Measurements from ENCODE around the gene LIN52. TPM values are rescaled to one million over a fixed set of nuclear protein-coding genes. Genes with fewer than 3 reads are reported as not detected.
A peak's percentile ranks its signal among the peaks of the same experiment; 100 is the strongest.

LIN52 gene, protein sequence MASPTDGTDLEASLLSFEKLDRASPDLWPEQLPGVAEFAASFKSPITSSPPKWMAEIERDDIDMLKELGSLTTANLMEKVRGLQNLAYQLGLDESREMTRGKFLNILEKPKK
- total RNA-seq = 14.0 TPM

DNA sequence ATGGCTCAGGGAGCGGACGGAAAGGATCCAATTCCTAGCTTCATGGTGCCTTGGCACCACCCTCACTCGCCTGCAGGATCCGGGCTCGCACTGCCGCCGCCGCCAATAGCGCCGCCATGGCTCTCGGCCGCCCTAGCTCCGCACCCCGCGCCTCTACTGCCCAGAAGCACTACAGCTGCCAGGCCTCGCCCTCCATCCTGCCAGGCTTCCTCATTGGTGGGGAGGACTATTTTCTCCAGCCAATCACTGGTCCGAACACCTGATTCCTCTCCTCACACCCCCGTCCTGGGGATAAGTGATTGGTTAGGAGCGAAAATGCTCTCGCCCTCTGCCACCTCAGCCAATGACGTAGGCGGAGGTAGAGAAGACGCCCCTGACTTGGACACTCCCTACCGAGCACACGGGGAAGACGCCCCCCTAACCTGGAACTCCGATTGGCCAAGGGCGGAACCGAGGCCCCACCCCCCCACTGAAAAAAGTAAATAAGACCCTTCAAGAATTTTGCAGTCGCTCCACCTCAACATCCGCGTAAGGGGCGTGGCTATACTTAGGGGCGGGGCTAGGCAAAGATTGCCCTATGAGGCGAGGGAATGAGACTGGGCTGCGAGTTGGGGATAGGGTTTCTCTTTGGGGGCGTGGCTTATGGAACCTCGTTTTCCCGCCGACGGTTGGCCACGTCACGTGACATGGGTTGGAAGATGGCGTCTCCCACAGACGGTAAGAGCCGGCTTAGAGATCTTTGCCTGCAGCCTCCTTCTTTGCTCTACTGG is at the start of gene LIN52, which contains the start of gene ALDH6A1:
LIN52 (plus strand) TSS at position 680 of the 770 bp plus-strand sequence; CDS start at position 699, 19 bp downstream.
ALDH6A1 (minus strand) TSS at position 177 of the 770 bp plus-strand sequence; CDS start at position 118, 59 bp downstream.
- DNase-seq (ENCODE audit: low spot score) = peak; percentile 100

DNA sequence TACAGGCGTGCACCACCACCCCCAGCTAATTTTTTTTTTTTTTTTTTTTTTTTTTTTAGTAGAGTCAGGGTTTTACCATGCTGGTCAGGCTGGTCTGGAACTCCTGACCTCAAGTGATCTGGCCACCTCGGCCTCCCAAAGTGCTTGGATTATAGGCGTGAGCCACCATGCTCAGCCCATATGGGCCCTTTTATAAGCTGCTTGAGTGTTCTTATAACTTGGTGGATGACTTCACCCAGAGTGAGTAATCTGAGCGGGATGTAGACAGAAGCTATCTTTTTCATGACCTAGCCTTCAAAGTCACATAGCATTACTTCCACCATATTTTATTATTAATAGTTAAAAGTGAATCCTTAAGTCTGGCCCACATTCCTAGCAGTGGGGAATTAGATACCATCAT is 49.2 kb upstream of the LIN52 start:
- no peak for DNase-seq (ENCODE audit: low spot score)

DNA sequence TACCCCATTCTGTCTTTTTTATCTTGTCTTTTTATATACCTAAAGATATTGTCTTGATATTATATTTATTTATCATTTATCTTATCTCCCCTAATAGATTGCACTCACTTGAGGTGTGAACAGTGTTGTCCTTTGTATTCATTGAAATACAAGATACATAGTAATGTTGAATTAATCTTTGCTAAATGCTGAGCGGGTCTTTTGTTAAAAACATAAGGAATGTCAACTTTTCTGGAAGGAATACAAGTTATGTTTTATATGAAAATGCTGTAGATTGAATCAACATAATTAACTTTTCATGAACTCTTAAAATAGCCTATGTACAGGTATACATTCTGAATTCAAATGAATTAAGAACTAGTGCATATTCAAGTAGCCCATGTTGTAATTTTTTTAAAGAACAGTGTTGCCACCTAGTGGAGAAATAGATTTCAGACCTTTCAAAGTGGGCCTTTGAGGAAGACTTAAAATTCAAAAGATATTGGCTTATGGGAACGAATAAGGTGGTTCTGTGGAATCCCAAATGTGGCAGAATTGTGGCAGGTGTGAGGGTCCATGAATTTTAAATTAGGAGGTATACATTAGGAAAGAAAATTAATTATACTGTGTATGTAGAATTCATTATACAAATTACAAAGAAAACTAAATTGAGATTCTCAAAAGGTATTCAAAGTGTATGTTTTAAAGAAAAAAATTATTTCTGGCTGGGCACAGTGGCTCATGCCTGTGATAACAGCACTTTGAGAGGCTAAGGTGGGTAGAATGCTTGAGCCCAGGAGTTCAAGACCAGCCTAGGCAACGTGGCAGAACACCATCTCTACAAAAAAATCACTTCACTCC is 46.5 kb upstream of the LIN52 start:
- DNase-seq (ENCODE audit: low spot score) = no peak

DNA sequence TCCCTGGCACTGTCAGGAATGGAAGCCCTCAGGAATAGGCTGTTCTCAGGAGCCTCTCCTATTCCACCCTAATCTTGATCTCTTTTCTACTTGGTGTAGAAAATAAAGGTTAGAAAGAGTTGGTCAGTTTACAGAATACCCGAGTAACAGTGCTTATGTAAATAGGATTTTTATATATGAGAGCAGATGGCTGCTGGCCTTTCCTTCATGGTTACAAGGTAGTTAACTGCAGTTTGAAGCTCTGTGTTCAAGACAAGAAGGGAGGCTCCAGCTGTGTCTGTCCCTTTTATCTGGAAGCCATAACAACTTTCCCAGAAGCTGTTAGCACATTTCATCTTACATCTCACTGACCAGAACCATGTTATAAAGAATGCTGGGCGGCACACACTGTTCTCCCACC is 42.5 kb upstream of the LIN52 start:
- DNase-seq (ENCODE audit: low spot score) = no peak

DNA sequence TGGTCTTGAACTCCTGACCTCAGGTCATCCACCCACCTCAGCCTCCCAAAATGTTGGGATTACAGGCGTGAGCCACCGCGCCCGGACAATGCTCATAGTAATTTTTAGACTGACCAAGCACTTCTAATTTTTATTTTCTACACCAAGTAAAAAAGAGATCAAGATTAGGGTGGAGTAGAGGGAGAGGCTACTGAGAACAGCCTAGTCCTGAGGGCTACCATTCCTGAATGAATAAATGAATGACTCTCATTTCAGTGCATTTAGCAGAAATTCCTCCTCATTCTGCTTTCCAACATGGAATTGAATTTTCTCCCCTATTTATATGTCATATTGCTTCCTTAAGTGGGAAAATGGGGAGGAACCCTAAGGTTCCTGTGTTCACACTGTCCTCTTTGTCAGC is 39.2 kb upstream of the LIN52 start:
- no peak for DNase-seq (ENCODE audit: low spot score)

DNA sequence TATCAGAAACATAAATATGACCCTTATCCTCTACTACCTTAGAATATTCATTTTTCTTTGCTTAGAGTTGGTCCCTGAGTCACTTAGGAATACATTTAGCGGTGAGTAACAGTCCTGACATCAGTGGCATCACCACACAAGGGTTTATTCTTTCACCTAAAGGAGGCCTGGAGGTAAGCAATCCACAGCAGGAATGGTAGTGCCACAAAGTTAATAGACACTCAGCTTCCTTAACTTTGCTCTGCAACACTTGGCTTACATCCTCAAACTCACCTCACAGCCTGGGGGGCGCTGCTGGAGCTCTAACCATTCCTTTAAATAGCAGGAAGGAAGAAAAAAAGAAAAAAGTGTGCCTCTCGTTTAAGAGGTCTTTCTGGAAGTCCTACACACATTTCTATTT is 36.5 kb upstream of the LIN52 start:
- no peak for DNase-seq (ENCODE audit: low spot score)

DNA sequence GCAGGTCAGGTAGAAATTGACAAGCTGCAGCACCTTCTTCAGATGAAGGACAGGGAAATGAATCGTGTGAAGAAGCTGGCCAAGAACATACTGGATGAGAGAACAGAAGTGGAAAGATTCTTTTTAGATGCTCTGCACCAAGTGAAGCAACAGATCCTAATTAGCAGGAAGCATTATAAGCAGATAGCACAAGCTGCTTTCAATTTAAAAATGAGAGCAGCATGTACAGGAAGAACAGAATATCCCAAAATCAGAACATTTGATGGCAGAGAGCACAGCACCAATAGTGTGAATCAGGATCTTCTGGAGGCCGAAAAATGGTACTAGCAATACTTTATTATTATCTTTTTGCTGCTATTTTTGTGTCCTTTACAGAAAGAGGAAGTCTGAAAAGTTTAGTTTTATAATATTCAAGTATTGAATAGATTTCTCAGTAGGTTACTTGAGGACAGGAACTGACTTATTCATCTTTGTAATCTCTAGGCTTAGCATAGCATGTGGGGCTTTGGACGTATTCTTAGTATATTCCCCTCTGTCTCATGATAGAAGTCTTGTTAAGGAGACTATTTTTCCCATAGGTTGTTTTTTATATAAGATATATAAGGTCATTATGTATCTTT is 34.8 kb upstream of the LIN52 start:
- no peak for DNase-seq (ENCODE audit: low spot score)

DNA sequence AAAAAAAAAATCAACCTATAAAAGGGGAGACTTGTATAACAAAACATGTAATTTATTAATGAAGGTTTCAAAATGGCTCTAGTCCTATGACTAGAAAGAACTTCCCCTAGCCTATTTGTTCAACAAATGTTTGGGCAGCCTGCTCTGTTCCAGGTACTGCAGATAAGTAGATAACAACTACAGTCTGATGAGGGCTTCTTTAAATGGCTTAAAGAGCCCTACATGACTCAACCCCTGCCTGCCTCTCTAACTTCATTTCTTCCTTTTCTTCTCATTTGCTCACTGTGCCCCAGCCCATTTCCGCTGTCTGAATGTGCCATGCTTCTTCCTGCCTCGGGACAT is 22.0 kb upstream of the LIN52 start:
- DNase-seq (ENCODE audit: low spot score) = no peak

DNA sequence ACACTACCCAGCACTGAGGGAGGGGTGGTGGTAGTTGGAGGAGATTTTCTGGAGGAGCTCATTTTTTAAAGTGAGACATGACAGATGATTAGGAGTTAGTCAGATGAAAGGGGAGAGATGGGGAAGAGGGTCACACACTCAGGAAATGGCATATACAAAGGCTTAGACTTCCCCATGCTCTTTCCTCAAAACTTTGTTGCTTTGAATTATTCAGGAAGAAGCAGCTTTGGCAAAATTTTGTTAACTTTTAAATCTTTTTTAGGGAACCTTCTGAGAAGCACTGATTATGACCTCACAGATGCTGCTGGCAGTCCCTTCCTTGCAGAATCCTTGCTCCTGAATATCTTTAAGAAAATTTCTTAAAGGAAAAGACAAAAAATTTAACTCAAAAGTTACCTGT is 20.3 kb upstream of the LIN52 start:
- no peak for DNase-seq (ENCODE audit: low spot score)

DNA sequence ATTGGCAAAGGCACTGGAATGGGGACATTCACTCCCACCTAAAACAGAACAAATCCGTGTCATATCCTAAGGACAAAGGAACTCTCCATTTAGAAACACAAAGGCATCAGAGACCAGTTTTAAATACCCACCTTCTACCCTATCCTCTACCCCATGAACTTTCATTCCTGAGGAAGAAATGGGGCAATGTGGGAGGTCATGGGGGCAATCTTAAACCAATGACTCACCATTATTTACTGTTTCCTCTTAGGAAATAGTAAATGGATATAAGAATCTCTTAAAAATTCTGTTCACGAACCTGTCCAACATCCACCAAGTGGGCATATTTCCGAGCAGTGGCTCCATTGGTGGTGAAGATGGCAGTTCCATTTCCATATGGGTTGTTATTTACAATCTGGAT is 19.9 kb upstream of the LIN52 start:
- no peak for DNase-seq (ENCODE audit: low spot score)

DNA sequence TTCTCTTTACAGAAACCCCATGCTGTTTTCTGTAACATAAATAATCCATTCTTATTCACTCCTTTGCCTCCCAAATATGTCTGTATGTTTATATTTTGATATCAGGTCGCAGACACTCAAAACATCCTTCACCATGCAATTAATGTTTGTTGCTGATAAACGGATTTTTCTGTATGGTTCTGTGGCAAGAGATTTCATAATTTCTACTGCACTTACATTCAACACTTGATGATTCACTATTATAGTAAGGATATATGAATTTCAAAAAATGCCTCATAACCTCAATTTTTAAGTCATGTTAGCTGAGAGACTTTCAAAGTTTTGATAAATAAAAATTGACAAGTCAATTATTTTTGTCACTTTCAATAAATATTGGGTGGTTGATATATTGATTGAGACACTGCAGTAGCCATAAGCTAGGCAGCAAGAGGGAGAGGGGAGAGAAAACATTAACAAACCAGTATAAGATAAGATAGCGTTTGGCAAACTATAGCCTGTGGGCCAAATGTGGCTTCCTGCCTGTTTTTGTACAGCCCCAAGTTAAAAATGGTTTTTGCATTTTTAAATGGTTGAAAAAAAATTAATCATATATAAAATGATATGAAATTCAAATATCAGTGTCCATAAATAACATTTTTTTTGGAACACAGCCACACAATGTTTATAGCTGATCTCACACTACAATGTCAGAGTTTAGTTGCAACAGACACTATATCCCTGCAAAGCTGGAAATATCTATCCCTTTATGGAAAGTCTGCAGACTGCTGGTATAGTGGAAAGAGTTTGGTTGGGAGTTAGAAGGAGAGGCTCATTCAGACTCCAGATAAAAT is 18.8 kb upstream of the LIN52 start:
- DNase-seq (ENCODE audit: low spot score) = no peak

DNA sequence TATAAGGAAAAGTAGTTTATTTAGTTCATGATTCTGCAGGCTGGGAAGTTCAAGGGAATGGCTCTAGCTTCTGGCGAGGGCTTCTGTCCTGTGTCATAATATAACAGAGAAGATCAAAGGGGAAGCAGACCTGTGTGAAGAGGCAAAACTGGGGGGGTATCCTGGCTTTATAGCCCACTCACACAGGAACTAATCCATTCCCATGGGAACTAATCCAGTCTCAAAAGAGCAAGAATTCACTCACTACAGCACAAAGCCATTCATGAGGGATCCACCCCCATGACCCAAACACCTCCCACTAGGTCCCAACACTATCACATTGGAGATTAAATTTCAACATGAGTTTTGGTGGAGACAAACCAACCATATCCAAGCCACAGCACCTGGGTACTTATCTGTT is 7.4 kb upstream of the LIN52 start:
- no peak for DNase-seq (ENCODE audit: low spot score)

DNA sequence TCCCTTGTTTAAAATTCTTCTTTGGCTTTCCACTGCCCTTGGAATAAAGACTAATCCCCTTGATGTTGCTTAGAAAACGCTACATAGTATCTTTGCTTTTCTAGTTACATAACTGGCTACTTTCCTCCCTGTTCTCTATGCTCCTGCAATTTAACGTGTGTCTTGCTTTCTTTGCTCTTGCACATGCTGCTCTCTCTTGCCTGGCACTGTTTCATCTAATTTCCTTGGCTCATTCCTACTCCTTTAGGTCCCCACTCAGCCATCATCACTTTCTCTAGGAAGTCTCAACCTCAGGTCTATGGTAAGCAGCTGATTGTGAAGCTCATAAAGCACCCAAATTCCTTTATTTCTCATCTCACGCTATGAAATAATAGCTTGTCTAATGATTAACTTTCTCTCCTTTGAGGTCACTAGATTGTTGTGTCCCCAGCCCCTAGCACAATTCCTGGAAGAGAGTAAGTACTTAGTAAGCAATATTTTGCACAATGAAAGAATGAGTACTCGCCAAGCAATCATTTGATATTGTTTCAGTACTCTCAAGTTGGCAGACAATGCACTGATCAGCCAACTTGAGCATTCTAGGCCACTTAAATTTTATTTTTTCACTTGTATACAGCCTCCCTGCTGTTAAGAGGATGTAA is 3.8 kb upstream of the LIN52 start:
- DNase-seq (ENCODE audit: low spot score) = no peak

DNA sequence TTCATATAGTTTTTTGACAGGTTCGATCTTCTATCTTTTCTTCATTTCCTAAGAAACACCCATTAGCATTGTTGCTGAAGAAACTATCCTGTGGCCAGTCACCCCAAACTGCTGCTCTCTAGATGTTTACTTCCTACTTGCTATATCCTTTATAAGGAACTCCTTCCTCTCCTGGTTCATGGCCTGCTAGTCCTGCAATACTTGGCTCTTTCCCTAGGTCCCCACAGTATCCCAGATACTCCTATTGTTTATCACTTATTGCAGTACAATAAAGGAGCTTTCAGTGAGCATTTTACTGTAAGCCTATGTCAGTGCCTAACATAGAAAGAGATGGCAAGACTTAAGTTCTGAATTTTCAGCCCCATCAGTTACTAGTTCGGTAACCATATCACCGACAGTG is 3.3 kb upstream of the LIN52 start:
- DNase-seq (ENCODE audit: low spot score) = no peak

DNA sequence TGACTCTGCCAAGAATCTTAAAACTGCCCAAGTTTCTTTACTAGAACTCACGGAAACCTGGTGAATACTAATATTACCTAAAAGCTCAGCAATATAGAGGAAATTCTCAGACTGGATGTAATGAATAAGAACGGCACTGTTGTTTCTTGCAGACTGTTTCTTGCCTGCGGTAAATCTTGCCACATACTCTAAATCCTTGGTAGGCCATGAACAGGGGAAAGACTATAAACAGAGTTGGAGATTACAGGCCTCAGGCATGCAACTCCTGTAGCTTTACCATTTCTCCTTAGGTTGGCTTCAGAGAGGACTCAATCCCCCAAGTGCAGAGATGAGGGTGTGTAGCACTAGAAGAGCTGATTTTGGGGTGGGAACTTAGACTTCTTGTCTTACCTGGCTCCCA is 1.6 kb upstream of the LIN52 start:
- DNase-seq (ENCODE audit: low spot score) = no peak

DNA sequence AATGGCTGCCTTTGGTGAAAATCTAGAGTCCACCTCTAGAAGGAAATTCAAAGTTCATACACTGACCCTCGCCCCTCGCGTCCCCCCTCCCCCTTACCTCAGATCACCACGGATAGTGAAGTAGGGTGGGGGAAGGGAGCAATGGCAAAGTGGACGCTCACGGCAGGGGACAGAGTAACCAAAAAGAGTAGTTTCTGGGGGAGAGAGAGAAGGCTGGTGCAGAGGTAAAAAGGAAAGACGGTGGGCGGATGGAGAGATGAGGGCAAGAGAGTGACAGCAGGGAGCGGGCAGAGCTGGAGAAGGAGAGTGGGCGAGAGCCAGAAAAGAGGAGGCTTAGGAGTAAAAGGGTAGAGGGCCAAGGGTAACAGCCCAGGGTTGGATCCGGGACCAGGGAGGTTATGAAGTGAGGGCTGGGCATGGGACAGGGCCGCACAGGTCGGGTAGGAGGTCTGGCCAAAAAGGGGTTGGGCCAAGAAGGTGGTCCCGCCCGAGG is 926 bp upstream of the LIN52 start:
- no peak for DNase-seq (ENCODE audit: low spot score)

DNA sequence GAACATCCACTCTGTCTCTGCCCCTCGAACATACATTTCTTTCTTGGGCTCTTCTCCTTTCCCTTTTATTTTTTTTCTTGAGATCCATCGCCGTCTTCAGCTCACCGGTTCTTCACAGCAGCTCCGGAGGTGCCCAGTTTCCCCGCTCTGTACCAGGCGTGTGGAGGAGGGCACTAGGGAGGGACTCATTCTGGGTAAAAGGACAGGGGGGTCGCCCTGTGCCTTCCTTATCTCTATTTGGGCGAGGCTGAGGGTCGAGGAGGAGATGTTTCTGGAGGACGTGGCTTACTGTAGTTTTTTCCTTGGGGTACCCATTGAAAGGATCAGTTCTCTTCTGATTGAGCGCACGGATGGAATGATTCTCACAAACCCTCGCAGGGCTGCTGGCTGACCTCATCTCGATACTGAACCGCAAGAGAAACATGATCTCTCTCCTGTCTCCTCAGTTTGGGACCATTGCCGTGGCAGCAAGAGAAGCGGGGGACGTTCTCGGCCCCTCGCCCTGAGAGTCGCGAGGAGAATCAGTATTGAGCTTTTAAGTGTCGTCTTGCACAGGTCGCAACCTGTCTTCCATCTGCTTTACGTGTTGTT is 386 bp downstream of the LIN52 start:
- DNase-seq (ENCODE audit: low spot score) = peak; percentile 48

DNA sequence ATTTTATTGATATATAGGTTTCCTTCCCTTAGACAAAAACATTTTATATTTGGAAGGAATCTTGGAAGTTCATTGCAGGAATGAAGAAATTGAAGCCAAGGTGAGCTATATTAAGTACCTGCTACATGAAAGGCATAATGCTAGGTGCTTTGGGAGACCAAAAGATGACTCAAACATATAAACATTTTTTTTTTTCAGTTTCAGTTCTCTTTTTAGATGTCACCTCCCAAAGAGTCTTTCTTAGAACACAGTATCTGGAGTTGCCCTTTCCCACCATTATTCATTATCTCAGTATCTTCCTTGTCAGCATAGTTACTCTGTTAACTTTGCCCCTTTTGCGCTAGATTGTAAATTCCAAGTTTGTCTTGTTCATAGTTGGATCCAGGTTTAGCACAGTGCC is 1.1 kb downstream of the LIN52 start:
- no peak for DNase-seq (ENCODE audit: low spot score)

DNA sequence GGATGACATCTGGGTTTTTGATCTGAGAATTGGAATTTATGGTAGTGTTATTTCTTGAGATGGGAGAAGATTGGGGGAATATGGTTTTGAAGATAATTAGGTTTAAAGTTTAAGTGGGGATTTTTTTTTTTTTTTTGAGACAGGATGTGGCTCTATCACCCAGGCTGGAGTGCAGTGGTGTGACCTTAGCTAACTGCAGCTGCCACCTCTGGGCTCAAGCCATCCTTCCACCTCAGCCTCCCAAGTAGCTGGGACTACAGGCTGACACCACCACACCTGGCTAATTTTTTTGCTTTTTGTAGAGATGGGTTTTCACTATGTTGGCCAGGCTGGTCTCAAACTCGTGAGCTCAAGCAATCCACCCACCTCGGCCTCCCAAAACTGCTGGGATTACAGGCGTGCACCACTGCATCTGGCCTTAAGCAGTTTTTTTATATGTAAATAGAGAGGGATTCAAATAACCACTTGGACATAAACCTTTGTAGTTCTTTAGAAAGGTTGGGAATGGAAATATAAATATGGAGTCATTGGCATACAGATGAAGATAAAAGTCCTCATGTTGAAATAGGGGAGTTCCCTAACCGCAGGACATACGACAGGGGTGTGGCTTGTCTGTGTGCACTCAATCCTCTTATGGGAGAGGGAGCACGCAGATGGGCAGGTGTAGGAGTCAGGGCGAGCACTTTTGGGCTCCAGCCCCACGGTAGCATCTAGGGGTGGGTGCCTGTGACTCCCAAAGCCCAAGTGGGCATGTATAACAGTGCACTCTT is 4.7 kb downstream of the LIN52 start:
- no peak for DNase-seq (ENCODE audit: low spot score)

DNA sequence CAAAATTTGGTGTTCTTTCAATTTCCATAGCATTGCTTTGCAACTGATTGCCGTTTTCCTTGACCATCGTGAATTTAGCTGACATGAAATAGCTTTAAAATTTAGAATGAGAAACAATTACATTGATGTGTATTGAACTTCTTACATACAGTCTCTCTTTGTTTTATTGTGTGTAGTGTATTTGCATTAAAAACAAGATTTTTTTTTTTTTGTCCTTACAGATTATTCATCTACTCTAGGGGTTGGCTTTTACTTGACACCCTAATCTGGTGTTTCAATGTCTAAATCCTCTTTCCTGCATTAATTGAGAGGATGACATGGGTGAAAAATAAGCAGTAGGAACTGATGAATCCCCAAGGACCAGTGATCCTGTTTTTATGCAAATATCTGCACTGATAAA is 20.6 kb downstream of the LIN52 start:
- DNase-seq (ENCODE audit: low spot score) = no peak

Measured in ureter (tissue), 1 donor.